ENCODE data around the gene XKR7.

XKR7 gene

DNA sequence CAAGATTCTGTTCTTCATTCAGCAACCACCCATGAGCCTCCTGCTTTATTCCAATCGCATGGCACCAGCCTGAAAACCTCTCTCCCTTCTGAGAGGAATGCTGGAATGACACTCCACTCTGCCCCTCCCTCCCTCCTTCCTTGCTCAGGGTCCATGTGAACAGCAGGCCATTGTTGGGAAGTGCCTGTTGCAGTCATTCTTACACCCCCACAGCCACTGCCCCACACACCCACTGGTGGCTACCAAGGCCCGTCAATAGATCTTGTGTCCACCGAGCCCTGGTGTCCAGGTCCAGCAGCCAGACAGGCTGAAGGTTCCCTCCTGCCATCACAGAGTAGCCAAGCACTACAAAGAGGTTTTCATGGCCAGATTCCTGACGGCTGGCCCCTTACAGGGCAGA is 22.6 kb upstream of the XKR7 start:
- no peak for DNase-seq

DNA sequence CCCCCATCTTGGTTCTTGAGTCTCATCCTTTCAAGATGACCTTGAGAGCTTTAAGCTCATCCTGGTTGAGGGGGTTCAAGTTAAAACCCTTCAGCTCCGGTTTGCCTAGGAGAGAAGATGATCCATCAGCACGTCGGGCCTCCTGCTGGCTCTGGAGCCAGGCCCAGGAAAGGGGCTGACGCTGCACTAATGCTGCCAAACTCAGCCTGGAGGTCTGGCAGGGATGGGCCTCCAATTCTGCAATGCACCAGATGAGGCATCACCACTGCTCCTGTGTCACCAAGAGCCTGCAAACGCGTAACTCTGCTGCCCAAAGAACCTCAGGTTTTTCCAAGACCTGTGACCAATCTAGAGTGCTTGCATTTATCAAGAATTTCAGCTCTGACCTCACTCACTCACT is 22.2 kb upstream of the XKR7 start:
- no peak for DNase-seq

DNA sequence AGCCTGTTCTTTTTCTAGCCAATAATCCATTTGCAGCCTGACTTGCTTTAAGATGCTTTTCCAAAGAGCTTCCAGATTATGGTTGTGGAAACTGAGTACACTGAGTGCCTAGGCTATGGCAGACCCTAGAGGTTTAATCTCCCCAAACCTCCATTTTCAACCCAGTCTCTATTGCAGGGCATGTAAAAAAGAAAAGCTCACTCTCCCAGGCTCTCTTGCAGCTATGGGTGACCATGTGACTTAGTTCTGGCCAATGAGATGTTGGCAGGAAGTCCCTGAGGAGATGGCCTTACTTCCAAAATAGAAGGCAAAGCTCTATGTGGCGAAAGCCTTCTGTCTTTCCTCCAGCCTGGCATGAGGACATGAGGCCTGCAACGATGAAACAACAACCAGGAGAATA is 19.9 kb upstream of the XKR7 start:
- no peak for DNase-seq

DNA sequence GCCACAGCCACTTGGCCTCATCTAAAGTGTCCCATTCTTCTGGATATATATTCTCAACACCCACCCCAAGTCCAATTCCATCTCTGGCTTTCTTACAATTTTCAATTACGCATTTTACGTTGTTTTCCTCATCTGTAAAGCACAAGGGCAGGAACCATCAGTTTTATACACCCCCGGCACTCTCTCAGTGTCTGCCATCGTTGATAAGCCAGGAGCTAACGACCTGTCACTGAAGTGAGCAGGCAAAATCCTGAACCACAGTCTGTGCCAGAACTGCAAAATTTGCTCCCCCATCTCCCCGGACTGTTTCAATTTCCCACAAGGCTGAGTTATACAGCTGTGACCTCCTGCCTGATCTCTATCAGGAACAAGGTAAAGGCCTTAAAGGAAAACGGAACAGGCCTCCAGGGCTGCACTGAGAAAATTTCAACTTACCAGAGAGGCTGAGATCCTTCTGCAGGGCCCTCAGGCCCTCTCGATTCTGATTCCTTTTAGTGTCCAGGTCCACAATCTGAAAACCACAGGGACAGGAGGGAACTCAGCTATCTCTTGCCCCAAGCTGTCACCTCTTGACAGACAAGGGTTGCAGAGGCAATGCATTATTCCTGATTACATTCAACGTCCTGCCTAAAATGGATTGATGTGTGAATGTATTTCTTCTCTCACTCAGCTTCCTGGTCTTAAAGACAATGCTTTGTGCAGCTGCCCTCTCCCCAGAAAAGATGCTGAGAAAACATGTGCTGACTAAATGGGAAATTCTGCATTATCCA is 17.9 kb upstream of the XKR7 start:
- no peak for DNase-seq

DNA sequence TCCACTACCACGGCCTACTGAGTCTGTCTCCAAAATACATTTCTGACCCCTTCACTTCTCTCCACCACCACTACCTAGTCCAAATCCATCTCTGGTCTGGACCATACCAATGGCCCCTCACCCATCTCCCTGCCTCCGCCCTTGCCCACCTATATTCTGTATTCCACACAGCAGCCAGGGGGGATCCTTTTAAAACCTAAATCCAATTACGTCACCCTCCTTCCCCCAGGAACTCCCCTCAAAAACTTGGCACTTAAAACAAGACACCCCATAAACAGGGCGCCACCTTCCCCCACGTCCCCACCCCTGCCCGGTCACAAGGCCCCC is 16.8 kb upstream of the XKR7 start:
- no peak for DNase-seq

DNA sequence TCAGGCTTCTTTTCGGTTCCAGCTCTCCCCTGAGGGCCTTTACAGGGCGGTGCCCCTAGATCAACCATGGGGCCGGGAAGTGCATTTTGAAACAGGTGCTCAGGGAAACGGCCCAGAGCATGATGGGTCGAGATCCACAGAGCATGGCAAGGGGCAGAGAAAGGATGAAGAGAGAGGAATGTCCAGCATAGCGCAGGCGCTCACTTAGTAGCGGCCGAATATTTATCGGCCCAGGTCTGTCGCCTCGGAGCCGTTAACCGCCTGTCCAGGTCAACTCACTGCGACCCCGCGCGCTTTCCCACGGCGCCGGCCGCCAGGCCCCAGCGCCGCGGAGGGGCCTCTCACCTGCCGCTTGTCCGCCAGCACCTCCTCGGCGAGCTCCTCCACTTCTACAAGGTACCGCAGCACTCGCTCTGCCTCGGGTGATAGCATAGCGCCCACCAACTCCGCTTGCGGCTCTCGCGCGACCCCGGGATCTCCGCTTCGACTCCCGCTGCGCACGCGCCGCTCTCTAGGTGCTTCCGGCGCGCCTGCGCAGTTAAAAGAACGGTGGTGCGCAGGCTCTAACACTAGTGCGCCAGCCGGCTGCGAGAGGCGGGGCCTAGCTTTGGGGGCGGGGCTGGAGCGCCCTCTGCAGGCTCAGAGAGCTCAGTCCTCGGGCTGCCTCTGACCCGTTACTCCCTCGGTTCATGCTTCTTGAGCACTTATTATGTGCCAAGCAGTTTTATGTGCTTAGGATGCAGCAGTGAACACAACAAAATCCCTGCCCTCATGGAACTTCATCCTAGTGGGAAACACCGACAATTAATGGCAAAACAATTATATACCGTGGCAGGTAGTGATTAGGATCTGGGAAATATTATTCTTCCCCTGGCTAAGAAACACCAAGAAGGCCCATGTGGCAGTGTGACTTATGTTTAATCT is 16.2 kb upstream of the XKR7 start, which contains the start of gene PDRG1:
PDRG1 (minus strand) TSS at position 517 of the 924 bp plus-strand sequence; CDS start at position 432, 85 bp downstream.
- DNase-seq: peak; percentile 97

DNA sequence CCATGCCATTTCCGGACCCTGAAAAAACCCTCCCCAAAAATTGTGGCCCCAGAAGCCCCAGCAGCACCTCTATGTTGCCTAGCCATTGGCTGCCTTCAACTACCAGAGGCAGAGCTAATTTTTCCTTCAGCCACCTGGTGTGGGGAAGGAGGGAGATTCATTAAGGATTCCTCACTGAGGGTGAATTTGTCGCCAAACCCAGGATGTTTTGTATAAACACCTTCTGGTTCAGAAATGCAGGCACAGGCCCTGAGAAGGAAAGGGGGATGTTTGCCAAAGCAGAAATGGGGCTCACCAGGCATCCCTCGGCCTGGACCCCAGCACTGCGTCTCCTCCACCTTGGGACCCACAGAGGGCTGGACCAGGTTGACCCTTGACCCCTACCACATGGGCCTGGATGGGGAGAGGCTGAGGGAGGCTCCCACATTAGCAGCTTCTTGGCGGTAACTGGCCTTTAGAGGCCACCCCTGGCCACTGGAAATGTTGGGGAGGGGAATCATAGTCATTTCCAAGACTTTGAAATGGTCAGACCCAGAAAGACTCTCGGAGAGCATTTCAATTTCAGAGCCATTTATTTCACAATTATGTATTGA is 14.3 kb upstream of the XKR7 start:
- no peak for DNase-seq

DNA sequence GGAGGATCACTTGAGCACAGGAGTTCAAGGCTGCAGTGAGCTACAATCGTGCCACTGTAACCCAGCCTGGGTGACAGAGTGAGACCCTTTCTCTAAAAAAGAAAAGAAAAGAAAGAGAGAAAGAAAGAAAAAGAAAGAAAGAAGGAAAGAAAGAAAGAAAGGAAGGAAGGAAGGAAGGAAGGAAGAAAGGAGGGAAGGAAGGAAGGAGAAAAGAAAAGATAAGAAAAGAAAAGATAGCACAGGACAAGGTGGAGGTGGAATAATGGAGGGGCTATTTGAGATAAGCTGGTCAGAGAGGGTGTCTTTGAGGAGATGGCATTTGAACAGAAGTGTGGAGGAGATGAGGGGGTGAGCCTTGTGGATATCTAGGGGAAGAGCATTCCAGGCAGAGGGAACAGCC is 13.5 kb upstream of the XKR7 start:
- DNase-seq: no peak

DNA sequence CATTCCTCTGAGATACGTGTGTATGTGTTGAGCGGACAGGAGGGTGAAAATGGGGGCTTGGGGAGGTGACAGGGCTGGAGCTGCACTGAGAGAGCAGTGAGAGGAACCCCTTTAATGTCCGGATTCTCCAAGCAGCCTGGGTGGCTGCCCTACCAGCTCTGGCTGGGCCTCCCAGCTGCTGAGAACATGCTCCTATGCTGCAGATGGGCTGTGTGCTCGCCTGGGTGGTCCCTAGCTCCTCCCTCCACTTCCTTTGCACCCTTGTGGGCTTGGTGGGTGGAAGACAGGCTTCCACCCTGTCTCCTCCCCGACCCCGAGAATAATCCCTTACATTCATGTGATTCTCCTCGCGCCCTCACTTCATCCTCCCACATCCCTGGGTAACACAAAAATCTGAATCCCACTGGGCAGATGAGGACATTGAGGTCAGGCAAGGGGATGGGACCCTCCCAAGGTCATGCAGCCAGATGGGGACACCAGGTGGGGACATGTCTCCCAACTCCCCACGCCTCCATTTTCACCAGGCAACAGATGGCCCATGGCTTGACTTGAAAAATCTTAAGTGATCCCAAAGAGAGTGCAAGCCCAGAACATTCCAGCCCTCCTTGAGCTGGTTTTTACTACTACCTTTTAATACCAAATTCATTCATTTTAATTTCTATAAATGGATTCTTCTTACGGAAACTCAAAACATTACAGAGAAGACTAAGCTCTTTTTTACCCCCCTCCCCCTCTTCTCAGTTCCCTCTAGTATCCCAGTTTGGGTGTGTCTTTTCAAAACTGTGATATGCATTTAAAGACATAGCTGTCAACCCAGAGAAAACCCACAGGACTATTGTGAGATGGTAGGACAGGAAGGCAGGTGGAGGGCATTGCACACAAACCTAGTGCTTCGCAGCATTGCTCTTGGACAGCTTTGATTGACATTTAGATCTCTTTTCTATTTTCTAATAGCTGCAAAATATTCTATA is 11.1 kb upstream of the XKR7 start:
- no peak for DNase-seq

DNA sequence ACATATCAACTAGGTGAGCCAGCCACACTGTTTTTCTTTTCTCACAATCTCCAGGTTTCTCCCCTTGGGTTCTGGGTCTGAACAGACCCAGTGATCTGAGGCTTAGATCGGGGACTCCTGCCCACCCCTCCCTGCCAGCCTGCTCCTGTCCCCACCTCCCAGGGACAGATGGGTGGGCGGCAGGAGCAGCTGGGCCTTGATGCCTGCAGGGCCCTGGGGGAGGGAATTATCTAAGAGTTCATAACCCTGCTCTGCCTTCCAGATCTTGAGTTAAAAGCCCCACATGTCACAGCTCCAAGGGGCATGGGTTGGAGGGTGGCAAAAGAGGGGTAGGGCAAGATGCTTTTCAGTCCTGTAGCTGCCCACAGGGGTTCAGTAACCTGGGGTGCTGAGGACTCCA is 5.2 kb upstream of the XKR7 start:
- DNase-seq: no peak

DNA sequence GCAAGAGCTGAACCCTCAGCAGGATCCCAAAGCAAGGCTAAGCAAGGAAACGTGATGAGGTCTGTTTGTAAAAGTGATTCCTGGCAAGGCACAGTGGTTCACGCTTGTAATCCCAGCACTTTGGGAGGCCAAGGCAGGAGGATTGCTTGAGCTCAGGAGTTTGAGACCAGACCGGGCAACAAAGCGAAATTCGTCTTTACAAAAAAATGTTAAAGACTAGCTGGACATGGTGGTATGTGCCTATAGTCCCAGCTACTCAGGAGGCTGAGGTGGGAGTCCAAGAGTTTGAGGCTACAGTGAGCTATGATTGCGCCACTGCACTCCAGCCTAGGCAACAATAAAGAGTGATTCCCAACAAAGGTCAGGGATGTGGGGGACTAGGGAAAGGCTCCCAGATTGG is 4.1 kb upstream of the XKR7 start:
- DNase-seq: no peak

DNA sequence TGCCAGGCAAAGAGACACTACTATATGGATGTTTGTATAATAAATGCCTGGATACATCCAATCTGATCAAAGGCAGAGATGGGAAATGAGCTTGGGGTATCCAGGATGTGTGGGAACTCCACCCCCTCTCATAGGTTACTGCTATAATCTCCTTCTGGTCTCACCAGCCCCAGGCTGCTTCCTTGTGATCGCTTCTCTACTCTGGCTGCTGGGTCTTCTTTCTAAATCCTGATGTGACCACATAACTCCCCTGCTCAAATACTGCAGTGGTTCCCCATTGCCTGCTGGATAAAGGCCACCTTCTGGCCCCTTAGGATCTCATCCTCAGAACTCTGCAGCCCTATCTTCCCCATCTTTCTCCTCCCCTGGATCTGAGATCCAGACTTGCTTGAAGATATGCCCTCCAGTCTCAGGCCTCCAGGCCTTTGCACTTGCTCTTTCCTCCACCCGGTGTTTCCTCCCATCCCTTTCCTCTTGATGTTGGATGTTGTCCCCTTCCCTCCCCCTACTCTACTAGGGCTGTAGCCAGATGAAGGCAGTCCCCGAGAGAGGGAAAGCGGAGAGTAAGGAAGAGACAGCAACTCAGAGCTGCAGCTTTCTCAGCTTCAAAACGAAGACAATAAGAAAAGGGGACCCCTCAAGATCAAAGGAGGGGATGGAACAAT is 828 bp upstream of the XKR7 start:
- DNase-seq: no peak

DNA sequence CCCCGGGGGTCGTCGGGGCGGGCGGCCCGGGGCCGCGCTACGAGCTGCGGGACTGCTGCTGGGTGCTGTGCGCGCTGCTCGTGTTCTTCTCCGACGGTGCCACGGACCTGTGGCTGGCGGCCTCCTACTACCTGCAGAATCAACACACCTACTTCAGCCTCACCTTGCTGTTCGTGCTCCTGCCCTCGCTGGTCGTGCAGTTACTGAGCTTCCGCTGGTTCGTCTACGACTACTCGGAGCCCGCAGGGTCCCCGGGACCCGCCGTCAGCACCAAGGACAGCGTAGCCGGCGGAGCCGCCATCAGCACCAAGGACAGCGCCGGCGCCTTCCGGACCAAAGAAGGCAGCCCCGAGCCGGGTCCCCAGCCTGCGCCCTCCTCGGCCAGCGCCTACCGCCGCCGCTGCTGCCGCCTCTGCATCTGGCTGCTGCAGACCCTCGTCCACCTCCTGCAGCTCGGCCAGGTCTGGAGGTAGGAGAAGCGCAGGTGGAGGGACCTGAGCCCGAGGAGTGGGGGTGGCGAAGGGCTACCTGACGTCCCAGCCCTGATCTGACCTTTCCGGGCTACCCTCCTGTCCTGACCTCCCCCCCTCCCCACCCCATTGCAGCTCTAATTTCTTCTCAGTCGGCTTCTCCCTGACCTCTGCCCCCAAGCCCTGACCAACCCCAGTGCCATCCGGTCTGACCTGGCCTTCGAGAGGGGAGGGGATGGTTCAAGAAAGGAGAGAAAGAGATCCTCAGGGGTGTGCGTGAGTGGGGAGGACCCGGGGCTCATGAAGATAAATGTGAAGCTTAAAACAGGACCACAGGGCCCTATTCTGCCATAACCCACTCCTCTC is 558 bp downstream of the XKR7 start:
- peak; percentile 81 for DNase-seq

DNA sequence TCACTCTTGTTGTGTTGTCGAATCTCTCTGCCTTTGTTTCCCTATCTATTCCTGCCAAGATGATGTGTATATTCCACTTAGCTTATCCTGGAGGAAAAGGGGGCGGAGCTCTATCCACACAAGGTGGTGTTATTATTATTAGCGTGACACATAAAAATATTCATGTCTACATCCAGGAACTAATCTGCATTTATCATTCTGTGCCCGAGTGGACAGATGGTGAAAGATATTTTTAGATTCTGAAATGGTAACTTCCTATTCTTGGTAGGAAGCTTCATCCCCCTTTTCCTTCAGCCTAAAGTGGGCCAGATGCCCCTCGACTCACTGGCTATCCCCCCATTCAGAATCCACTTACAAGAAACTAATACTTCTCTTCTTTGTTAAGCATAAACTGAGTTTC is 2.0 kb downstream of the XKR7 start:
- DNase-seq: no peak

DNA sequence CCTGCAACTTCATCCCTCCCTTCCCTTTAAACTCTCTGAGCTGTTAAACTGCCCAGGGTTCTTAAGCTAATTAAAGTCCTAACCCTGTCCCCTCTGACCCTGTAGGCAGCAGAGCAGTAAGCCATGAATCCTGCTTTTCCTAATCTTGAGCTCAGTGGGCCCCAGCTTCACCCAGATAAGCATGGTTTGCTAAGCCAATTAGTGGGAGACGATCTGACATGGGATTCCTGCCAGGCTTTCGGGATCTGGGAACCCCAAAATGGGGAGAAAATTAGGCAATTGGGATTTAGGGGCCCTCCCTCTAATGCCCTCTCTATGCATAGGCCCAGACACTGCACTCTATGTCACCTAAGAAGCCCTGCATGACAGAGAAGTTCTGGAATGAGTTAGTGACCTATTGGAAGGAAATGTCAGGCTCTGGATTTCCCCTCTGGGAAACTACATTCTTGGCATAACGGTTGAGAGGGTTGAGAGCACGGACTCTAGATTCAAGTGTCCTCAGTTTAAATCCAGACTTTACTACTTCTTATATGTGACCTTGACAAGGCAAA is 4.6 kb downstream of the XKR7 start:
- no peak for DNase-seq

DNA sequence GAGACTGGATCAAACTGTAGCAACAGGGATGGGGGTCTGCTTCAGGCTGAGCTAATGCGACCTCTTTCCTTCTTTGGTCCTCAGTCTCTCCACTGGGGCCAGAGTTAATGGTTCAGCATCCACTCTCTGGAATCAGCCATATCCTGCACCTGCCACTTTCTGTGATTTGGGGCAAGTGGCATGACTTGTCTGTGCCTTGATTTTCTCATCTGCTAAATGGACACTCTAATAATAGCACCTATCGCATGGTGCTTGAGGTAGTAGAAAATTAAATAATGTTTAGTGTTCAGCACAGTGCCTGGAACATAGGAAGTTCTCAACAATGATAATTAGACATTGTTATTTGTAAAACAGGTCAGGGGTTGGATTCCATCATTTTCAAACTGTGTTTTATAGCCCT is 6.3 kb downstream of the XKR7 start:
- no peak for DNase-seq

DNA sequence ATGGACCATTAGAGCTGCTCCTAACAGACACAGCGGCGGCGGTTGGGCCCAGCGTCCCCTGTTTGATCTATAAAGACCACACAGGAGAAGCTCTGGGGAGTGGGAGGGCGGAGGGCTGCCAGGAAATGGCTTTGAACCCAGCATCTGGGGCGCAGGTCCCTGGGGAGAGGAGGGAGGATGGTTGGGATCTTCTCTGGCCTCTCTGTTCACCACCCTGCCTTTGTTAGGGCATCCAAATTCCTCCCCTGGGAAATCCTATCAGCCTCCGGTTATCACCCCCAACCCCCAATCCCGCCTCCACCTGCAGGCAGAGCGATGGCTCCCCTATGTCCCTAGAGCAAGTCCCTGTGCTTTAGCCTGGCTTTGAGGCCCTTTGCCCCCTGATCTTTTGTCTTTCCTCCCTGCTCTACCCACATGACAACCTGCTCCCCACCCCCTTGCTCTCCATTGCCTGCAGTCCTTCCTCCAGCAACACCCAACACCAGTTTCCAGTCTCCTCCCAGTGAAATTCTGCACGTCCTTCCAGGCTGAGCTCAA is 7.1 kb downstream of the XKR7 start:
- DNase-seq: no peak

DNA sequence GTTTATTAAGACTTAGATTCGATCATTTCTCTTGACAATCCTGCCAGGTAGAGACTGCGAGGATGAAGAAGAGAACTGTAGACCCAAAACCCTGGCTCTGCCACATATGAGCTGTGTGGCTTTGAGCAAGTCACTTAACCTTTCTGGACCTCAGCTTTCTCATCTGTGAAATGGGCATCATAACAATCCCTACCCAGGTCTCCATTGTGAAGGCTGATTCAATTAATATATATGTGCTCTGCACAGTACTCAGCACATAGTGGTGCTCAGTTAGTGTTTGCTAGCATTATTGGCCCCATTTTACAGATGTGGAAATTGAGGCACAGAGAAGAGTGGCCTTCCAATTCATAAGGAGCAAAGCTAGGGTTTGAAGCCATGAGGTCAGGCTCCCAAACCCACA is 7.9 kb downstream of the XKR7 start:
- no peak for DNase-seq

DNA sequence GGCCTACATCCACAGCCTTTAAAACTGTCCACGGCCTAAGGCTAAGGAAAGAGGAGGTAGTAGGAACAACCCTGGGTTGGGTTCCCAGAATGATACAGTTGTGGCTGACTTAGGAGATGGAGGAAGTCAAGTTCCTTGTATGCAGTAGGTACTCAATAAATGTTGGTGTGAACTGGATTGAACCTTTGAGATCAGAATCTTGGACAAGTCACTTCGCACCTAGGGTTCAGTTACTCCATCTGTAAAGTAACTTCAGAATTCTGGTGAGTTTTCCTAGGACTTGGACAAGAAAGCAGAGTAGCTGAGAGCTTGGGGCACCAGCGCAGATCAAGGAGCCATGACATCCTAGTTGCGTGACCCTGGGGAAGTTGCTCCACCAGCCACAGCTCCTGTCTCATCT is 9.1 kb downstream of the XKR7 start:
- no peak for DNase-seq

DNA sequence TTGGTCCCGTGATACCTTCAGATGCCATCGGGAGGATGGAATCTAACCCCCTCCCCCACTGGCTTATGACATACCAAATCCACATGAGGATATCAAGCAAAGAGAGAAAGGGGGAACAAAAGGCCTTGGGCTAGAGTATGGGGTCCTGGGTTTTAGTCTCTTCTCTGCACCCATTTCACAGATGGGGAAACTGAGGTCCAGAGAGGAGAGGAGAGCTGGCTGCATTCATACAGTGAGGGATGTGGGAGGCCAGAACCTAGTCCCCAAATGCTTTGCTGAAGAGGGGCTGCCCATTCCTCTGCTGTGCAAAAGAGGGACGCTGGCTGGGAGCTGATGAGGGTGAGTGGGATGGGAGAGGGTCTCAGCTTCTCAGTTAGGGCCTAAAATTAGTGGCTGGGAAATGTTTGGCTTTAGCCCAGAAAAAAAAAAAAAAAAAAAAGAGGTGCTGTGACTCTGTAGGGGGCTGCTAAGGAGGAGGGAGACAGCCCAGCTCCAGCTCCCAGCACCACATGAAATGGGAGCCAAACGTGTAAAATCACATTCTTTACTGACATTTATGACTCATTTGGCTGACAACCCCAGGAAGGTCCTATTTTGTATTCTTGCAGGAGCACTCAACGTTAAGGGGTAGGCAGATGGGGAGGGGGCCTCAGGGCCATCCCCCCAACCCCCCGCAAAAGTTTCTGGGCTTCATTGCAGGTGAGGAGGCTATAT is 11.9 kb downstream of the XKR7 start:
- no peak for DNase-seq

Data from CD4-positive, alpha-beta T cell treated with Interleukin-12 subunit alpha and Interleukin-12 subunit beta, for 1 hour (primary cell).